Aorta (tissue), 4 donors: Measurements from ENCODE around the gene LRRC73. TPM values are rescaled to one million over a fixed set of nuclear protein-coding genes. Genes with fewer than 3 reads are reported as not detected.

ENCODE experiments used
- polyA plus RNA-seq, 2 donors: library from polyadenylated mRNA; stranded (reverse); fragments of 200-250 nt; gene quantifications; one replicate each; pipeline ENCODE4 v1.2.3, GENCODE V29; 2013
- total RNA-seq, 2 donors: library from RNA; stranded (reverse); fragmentation: NEBNext Ultra II Directional; extraction: Animal tissue kit (Norgen Biotek cat#: 25700); gene quantifications; one replicate each; pipeline ENCODE4 v1.2.1, GENCODE V29; 2021
- donor health status: healthy with polysubstance abuse.
- donor health status: Bipolar disorder and iron deficiency.
- donor health status: DM: no; HTN: no; CAD: no.
- donor health status: DM: yes; HTN: yes; CAD: no.

LRRC73 gene
- total and polyA plus RNA-seq, 4 donors, result 0.39 to 1.6 (median 0.56) TPM

Other genes with a start within 250 kb of the LRRC73 start
- gene SLC22A7, start 212.1 kb downstream of the LRRC73 start, total RNA-seq, result not detected
- not detected for gene SLC22A7, start 212.1 kb downstream of the LRRC73 start, polyA plus RNA-seq
- 1 to 10 TPM in 1 of 2 donors, under 1 TPM in 1; 0.65 to 2.2 TPM for gene CRIP3, start 201.5 kb downstream of the LRRC73 start, total RNA-seq
- 1 to 10 TPM in 1 of 2 donors, not detected in 1; 1.8 TPM for gene CRIP3, start 201.5 kb downstream of the LRRC73 start, polyA plus RNA-seq
- gene ZNF318, start 140.7 kb downstream of the LRRC73 start, total RNA-seq, result 10 to 100 TPM; 12.1 to 21.3 TPM
- 1 to 10 TPM; 2.6 to 9.2 TPM for gene ZNF318, start 140.7 kb downstream of the LRRC73 start, polyA plus RNA-seq
- 10 to 100 TPM; 19.5 to 30.5 TPM for gene ABCC10, start 82.8 kb downstream of the LRRC73 start, total RNA-seq
- gene ABCC10, start 82.8 kb downstream of the LRRC73 start, polyA plus RNA-seq, result 10 to 100 TPM in 1 of 2 donors, 1 to 10 TPM in 1; 1.4 to 35.1 TPM
- gene DLK2, start 54.8 kb downstream of the LRRC73 start, total RNA-seq, result not detected
- not detected for gene DLK2, start 54.8 kb downstream of the LRRC73 start, polyA plus RNA-seq
- gene TJAP1, start 32.8 kb downstream of the LRRC73 start, total RNA-seq, result 10 to 100 TPM; 30.6 to 35.5 TPM
- gene TJAP1, start 32.8 kb downstream of the LRRC73 start, polyA plus RNA-seq, result 10 to 100 TPM in 1 of 2 donors, 1 to 10 TPM in 1; 6.3 to 38.7 TPM
- 10 to 100 TPM; 64.5 to 78.5 TPM for gene YIPF3, start 6.6 kb upstream of the LRRC73 start, total RNA-seq
- gene YIPF3, start 6.6 kb upstream of the LRRC73 start, polyA plus RNA-seq, result 100 to 1,000 TPM in 1 of 2 donors, 10 to 100 TPM in 1; 33.4 to 103 TPM
- 10 to 100 TPM; 27.4 to 27.6 TPM for gene POLR1C, start 6.7 kb upstream of the LRRC73 start, total RNA-seq
- 10 to 100 TPM; 11.0 to 16.5 TPM for gene POLR1C, start 6.7 kb upstream of the LRRC73 start, polyA plus RNA-seq
- 10 to 100 TPM; 19.7 to 30.6 TPM for gene XPO5, start 65.7 kb upstream of the LRRC73 start, total RNA-seq
- gene XPO5, start 65.7 kb upstream of the LRRC73 start, polyA plus RNA-seq, result 10 to 100 TPM in 1 of 2 donors, 1 to 10 TPM in 1; 2.6 to 13.7 TPM
- 10 to 100 TPM in 1 of 2 donors, 1 to 10 TPM in 1; 8.3 to 15.2 TPM for gene POLH, start 65.8 kb upstream of the LRRC73 start, total RNA-seq
- 1 to 10 TPM; 3.6 to 5.5 TPM for gene POLH, start 65.8 kb upstream of the LRRC73 start, polyA plus RNA-seq
- gene GTPBP2, start 118.9 kb upstream of the LRRC73 start, total RNA-seq, result 10 to 100 TPM; 60.3 to 62.6 TPM
- gene GTPBP2, start 118.9 kb upstream of the LRRC73 start, polyA plus RNA-seq, result 10 to 100 TPM; 22.9 to 62.8 TPM
- gene MAD2L1BP, start 125.5 kb upstream of the LRRC73 start, total RNA-seq, result 10 to 100 TPM; 13.6 TPM
- 10 to 100 TPM; 19.2 to 24.3 TPM for gene MAD2L1BP, start 125.5 kb upstream of the LRRC73 start, polyA plus RNA-seq
- under 1 TPM; 0.23 to 0.75 TPM for gene RSPH9, start 134.7 kb upstream of the LRRC73 start, total RNA-seq
- gene RSPH9, start 134.7 kb upstream of the LRRC73 start, polyA plus RNA-seq, result under 1 TPM; 0.13 to 0.54 TPM
- gene MRPS18A, start 177.4 kb upstream of the LRRC73 start, total RNA-seq, result 10 to 100 TPM; 26.1 to 26.5 TPM
- gene MRPS18A, start 177.4 kb upstream of the LRRC73 start, polyA plus RNA-seq, result 10 to 100 TPM; 41.8 to 50.2 TPM